SKM-1 treated with dmso at 0.1 percent for 144 hours (cell line): ENCODE data around the gene TBCD.
"Not testable (repeated sequence)": the region's sequence is repeated elsewhere in the genome, so short reads cannot be mapped to it uniquely, and the experiment has no call there.

Experiments used
- DNase-seq: peaks from one replicate; lab custom pipeline; 2025; ENCODE audit not compliant: unreplicated experiment; lab: John Stamatoyannopoulos, UW

The TBCD gene

GRCh38 chr17:82765371-82765770 lies 13.5 kb downstream of the TBCD start:
- no peak for DNase-seq

- DNase-seq, result no peak
Measured at GRCh38 chr17:82767041-82767754, 15.3 kb downstream of the TBCD start.

- DNase-seq, result no peak
Measured at GRCh38 chr17:82769041-82769440, 17.2 kb downstream of the TBCD start.

- no peak for DNase-seq
Measured at GRCh38 chr17:82772026-82772425, 20.2 kb downstream of the TBCD start.

- DNase-seq, result not testable (repeated sequence)
Measured at GRCh38 chr17:82774456-82774855, 22.6 kb downstream of the TBCD start.

- DNase-seq, result peak; percentile 7
Measured at GRCh38 chr17:82775001-82775823, 23.3 kb downstream of the TBCD start.

GRCh38 chr17:82776454-82776853 lies 24.6 kb downstream of the TBCD start:
- no peak for DNase-seq

- not testable (repeated sequence) for DNase-seq
Measured at GRCh38 chr17:82777778-82778375, 26.0 kb downstream of the TBCD start.

- no peak for DNase-seq
Measured at GRCh38 chr17:82779541-82779940, 27.7 kb downstream of the TBCD start.

GRCh38 chr17:82780195-82780594 lies 28.3 kb downstream of the TBCD start:
- no peak for DNase-seq

- no peak for DNase-seq
Measured at GRCh38 chr17:82780971-82781893, 29.4 kb downstream of the TBCD start.

- DNase-seq, result peak; percentile 63
Measured at GRCh38 chr17:82781894-82782274, 30.0 kb downstream of the TBCD start.

- DNase-seq, result no peak
Measured at GRCh38 chr17:82782657-82783207, 30.9 kb downstream of the TBCD start.

GRCh38 chr17:82783498-82783897 lies 31.6 kb downstream of the TBCD start:
- DNase-seq, result no peak

GRCh38 chr17:82785581-82785980 lies 33.7 kb downstream of the TBCD start:
- not testable (repeated sequence) for DNase-seq

GRCh38 chr17:82786427-82786826 lies 34.6 kb downstream of the TBCD start:
- DNase-seq, result no peak

GRCh38 chr17:82787081-82787848 lies 35.4 kb downstream of the TBCD start:
- DNase-seq, result no peak

- DNase-seq, result no peak
Measured at GRCh38 chr17:82788206-82789001, 36.5 kb downstream of the TBCD start.

- DNase-seq, result no peak
Measured at GRCh38 chr17:82789051-82789592, 37.3 kb downstream of the TBCD start.
